Endothelial cell of hepatic sinusoid (primary cell): ENCODE data around the gene GZMA.
"Not testable (repeated sequence)": the region's sequence is repeated elsewhere in the genome, so short reads cannot be mapped to it uniquely, and the experiment has no call there.

Experiments
- in situ Hi-C: cut with HindIII; loops from 2 replicates; pipeline ENCODE4 v1.10.0; 2017; ENCODE audit warnings: low sequenced_read_pairs

Gene GZMA

GRCh38 chr5:55105976-55106375, 3.5 kb downstream of the GZMA start:
- in situ Hi-C loops, result not testable (repeated sequence)

- in situ Hi-C loops, result no loop called here
Measured at GRCh38 chr5:55108661-55109060, 6.2 kb downstream of the GZMA start.

GRCh38 chr5:55110217-55110616, 7.8 kb downstream of the GZMA start:
- in situ Hi-C loops, result no loop called here

GRCh38 chr5:55113327-55113726, 10.9 kb downstream of the GZMA start:
- in situ Hi-C loops, result no loop called here

GRCh38 chr5:55114061-55114460, 11.6 kb downstream of the GZMA start:
- in situ Hi-C loops, result no loop called here

GRCh38 chr5:55123365-55123764, 20.9 kb downstream of the GZMA start:
- in situ Hi-C loops, result no loop called here

GRCh38 chr5:55134053-55134722, 31.7 kb downstream of the GZMA start:
- in situ Hi-C loops, result loop anchor here (25.0 kb wide), 1 partner anchor 222 kb away; no protein-coding TSS in a partner anchor

- in situ Hi-C loops, result loop anchor here (25.0 kb wide), 1 partner anchor 224 kb away; no protein-coding TSS in a partner anchor
Measured at GRCh38 chr5:55136521-55136920, 34.1 kb downstream of the GZMA start.

- in situ Hi-C loops, result loop anchor here (25.0 kb wide), 1 partner anchor 229 kb away; no protein-coding TSS in a partner anchor
Measured at GRCh38 chr5:55140908-55141665, 38.6 kb downstream of the GZMA start.

- in situ Hi-C loops, result loop anchor here (25.0 kb wide), 1 partner anchor 230 kb away; no protein-coding TSS in a partner anchor
Measured at GRCh38 chr5:55141945-55142690, 39.7 kb downstream of the GZMA start.

GRCh38 chr5:55143624-55144023, 41.2 kb downstream of the GZMA start:
- in situ Hi-C loops, result loop anchor here (25.0 kb wide), 1 partner anchor 231 kb away; no protein-coding TSS in a partner anchor

GRCh38 chr5:55146080-55146479, 43.6 kb downstream of the GZMA start:
- in situ Hi-C loops, result loop anchor here (25.0 kb wide), 1 partner anchor 234 kb away; no protein-coding TSS in a partner anchor

- in situ Hi-C loops, result loop anchor here (25.0 kb wide), 1 partner anchor 234 kb away; no protein-coding TSS in a partner anchor
Measured at GRCh38 chr5:55146543-55147151, 44.2 kb downstream of the GZMA start.

GRCh38 chr5:55149308-55149795, 46.9 kb downstream of the GZMA start:
- in situ Hi-C loops, result loop anchor here (25.0 kb wide), 1 partner anchor 237 kb away; no protein-coding TSS in a partner anchor

- in situ Hi-C loops, result no loop called here
Measured at GRCh38 chr5:55151923-55152842, 49.7 kb downstream of the GZMA start.

GRCh38 chr5:55154873-55155272, 52.4 kb downstream of the GZMA start:
- in situ Hi-C loops, result no loop called here
